Smooth muscle cell of the brain vasculature (primary cell): ENCODE data around the gene IGIP.

ENCODE experiments used
- DNase-seq: peaks from one replicate; pipeline ENCODE4 v3.0.0-alpha.2; 2012; ENCODE audit warnings: low read depth, low spot score

The IGIP gene

DNA sequence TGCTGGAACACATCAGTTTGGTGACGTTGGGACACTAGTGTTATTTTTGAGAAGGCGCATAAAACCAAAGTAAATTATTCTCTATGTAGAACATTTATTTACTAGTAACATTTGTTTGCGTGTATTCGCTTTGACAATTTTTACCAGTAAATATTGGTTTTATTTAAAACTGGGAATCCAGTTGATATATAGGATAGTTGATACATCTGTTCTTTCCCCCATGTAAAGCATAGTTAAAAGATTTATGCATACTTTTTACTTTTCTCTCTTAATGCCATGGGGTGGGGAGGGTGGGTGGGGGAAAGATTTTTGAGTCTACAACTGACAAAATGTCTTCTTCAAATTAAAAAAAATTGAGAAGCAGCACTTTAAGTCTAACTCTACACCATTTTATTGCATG is at the start of gene IGIP:
IGIP (plus strand) TSS at position 301 of the 400 bp plus-strand sequence. CDS start 2,540 bp downstream, outside the sequence.
- DNase-seq = no peak

DNA sequence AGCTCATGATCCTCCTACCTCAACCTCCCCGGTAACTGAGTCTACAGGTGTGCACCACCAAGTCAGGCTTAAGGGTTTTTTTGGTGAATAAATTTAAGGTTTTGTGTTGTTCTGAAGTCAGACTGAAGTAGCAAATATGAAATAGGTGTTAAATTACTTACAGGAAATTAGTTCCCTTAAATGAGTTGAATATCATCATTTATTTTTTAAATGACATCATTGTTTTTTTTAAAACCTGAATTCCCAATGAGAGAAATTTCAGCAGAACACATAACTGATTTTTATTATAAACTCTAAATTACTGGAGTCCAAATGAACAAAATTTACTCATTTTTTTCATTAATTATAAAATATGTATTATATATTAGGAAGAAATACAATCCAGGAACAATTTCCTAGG is 49.6 kb upstream of the IGIP start:
- DNase-seq = no peak

DNA sequence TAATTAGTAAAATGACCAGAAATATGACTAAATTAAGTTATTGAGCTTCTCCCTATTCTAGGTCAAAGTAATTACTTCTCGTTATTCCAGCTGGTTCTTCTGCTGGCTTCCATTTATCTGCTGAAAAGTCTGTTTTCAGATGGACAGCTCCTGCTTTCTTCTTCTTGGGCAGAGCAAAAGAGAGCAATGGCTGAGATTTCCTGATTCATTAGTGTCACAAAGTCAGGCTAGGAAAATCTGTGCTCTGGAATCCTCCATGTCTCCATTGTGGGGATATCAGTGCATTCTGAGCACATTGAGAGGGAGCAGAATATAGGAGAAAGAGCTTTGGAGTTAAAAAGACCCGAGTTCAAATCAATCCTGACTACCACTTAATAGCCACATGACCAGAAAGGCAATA is 48.9 kb upstream of the IGIP start:
- no peak for DNase-seq

DNA sequence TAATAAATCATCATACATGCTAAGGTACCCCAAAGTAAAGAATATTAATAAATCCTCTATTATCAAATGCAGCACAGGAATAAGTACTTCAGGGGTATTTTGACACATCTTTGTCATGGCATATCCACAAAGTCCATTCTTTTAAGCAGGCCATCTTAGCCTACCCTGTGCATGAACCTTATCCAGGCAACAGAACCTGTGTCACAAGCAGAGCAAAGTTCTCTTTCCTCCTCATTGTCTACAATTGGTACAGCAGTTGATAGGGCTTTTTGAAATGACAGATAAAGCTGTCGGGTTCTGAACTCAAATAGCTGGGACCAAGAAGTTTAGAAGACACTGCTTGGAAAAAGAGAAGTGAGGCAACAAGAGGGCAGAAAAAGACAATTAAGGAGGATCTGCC is 42.6 kb upstream of the IGIP start:
- DNase-seq = no peak

DNA sequence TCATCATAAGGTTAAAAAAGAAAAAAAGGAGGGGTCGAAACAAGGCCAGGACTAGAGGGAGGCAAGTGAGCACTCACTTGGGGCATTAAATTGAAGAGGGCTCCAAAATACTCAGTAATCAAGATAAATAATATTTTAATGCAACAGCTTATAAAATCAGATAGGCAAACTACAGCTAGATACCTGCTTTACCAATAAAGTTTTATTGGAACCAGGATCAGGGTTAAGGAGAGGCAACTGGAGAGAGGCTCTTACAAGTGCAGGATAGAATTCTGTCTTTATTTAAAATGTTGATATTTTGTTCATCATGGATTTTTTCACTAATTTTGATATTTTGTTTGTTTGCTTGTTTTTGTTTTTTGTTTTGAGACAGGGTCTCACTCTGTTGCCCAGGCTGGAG is 42.1 kb upstream of the IGIP start:
- DNase-seq = no peak

DNA sequence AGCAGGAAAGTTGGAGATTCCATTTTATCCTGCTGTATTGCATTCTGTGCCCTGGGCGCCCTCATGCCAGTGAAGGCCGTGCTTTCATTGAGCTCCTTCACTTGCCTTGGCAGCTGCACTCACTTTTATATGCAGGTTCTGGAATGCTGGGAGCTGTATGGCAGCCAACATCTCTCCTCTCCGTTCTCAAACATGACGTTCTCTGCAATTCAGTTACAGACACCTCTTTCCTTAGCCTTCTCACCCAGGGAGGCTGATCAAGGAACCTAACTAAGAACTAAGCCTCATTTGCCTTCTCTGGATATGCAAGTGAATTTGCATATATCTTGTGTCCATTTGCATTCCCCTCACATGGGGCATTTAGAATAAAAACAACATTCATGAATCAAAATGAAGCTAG is 41.2 kb upstream of the IGIP start:
- no peak for DNase-seq

DNA sequence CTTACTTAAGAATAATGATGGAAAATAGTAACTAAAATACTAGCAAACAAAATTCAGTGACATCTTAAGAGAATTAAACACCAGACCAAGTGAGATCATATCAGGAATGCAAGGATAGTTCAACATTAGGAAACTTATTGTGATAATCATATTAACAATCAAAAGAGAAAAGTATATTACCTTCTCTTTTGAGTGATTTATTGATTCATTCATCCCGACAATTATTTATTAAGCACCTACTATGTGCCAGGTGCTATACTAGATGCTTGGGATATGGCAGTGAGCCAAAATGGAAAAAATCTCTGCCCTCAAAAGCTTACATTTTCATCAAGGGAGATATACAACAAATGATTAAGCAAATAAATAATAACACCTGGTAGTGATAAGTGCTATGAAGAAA is 35.5 kb upstream of the IGIP start:
- DNase-seq = no peak

DNA sequence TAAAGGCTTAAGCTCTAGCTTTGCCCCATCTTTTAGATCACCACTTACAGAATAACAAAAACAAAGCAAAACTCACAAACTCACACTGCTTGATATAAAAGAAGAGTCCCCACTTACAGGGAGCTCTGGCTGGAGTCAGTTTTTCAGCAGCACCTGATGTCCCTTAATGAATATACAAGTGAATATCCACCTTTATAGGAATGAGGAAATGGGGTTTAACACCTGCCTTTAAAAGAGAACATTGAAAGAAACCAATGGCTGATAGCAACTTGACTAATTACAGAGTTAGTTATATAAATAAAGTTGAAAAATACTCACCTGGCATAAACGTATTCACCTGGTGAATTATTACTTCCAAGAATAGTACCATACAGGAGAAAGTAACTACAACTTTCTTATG is 32.6 kb upstream of the IGIP start:
- no peak for DNase-seq

DNA sequence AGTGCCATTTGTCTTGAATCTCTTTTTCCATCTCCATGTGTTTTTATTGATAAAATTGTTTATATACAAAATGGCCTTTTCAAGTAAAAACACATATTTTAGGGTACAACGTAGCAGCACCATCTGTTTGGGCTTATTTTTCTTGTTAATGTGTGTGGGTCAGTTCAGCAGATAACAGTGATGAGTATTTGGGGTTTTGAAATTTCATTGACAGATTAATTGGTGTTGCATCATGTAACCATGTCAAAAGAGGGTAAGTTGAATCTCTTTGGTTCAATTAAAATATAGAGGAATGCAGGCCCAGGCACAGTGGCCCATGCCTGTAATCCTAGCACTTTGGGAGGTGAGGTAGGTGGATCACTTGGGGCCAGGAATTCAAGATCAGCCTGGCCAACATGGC is 31.9 kb upstream of the IGIP start:
- no peak for DNase-seq

DNA sequence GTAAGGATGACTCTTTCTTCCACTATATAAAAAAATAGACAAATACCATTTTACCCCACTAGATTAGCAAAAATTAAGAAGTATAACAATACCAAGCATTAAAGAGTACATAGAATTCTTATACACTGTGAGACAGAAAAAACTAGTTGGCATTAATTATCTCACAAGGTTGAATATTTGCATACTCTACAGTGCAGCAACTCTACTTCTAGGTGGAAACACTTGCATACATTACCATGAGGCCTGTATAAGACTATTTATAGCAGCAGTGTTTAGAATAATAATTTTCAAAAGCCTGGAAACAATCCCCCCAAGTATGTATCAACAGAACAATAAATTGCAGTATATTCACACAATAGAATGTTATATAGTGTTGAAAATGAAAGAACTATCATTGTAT is 30.8 kb upstream of the IGIP start:
- DNase-seq = no peak

DNA sequence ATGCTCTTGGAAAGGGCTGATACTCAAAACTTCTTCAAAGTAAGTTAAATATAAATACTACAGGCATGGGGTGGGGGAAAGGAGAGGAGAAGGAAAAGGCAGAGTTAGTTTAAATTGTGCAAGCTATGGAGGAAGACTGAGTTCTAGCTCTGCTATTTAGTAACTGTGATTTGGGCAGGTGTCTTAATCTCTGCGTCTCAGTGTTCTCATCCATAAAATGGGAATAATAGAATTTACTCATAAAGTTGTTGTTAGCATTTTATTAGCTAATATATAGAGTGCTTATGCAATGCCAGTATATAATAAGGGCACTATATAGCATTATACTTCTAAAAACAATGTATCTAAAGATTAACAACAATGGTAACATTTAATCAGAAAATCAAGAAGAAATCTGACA is 24.6 kb upstream of the IGIP start:
- no peak for DNase-seq

DNA sequence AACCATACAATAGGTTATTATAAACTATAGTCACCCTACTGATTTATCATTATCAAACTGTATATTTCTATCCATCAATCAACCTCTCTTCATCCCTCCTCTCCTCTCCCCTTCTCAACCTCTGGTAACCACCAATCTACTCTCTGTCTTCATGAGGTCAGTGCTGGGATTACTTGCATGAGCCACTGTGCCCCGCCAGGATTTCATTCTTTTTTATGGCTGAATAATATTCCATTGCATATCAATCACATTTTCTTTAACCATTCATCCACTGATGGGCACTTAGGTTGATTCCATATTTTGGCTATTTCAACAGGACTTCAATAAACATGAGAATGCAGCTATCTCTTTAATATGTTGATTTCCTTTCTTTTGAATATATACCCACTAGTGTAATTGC is 22.6 kb upstream of the IGIP start:
- no peak for DNase-seq

DNA sequence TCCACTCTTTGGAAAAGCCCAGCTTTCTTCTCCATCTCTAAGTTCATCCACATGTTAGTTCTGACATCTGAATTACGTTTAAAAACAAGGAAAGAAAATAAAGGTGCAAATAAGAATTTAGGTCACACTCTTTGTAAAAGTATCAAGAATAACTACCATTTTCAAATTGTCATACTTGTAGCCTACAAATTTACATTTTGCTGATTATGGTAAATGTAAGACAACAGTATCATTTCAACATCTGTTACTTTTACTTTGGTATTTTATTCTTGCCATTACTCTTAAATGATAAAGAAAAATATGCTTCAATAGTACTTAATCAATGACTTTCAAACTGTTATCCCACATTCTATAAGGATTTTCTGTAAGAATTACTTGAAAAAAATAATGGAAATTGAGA is 21.6 kb upstream of the IGIP start:
- no peak for DNase-seq

DNA sequence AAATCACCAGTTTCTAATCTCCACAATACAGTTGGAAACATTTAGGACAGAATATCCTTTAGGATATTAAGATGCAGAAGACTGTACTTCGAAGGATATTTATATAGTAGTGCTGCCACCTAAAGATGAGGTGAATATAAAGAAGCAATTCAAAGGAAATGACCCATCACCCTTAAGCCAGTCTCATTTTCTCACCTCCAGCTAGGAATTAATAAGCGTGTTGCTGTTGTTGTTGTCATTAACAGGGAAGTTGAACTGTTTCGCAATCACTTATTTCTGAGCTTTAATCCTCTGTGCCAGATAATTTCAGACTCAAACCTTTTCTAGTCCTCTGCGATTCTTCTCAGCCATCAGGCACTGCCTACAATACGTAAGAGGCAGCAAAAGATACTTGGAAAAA is 19.6 kb upstream of the IGIP start:
- no peak for DNase-seq

DNA sequence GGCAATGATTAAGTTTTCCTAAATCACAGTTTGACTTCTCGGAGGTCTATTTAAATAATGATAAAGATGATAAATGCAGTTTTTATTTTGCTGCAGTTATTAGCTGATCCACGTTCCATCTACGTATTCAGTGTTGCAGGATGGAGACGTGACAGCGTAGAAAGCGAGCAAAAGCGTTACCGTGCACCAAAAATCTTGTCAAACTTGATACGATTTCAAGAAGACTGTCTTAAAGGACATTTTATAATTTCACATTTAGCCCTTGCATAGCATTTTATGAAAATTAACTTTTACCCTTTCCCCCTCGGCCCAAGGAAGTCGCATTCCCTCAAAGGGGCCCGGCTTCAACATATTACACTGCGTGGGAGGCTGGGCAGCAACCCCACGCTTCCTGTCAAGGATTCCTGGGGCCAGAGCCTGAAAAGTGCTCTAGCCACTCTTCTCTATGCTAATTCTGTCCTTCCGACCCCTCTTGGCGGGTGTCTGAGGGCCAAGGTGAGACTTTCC is 18.9 kb upstream of the IGIP start:
- DNase-seq = no peak

DNA sequence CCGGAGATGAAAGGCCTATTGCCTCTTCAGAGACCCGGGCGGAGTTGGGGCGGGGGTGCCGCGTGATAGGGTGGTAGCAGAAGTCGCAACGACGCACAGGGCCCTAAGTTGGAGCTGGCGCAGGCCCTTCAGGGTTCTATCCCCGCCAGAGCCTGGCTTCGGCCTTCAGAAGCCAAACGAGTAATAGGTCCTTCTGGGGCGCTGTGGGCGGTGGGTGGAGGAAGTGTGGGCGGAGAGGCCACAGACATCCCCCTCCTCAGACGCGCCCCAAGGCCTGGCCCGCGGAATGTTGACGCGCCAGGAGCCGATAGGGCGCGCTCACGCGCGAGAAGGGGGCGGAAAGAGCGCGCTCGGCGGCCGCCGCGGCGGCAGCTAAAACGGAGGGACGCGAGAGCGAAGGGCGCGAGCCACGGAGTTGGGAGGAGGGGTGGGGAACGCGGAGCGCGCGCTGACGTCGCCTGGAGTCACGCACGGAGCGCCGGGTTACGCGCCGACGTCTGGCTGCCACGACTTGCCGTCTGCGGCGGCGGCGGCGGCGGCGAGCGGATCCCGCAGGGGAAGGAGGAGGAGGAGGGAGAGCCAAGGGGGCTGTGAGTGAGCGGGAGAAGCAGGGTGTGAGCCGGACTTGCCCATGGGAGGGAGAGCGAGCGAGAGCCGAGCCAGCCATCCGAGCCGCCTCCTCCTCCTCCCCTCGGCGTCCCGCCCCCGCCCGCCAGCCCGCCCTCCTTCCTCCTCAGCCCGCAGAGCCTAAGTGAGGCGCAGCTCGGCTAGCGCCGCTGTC is 18.2 kb upstream of the IGIP start:
- peak; percentile 71 for DNase-seq

DNA sequence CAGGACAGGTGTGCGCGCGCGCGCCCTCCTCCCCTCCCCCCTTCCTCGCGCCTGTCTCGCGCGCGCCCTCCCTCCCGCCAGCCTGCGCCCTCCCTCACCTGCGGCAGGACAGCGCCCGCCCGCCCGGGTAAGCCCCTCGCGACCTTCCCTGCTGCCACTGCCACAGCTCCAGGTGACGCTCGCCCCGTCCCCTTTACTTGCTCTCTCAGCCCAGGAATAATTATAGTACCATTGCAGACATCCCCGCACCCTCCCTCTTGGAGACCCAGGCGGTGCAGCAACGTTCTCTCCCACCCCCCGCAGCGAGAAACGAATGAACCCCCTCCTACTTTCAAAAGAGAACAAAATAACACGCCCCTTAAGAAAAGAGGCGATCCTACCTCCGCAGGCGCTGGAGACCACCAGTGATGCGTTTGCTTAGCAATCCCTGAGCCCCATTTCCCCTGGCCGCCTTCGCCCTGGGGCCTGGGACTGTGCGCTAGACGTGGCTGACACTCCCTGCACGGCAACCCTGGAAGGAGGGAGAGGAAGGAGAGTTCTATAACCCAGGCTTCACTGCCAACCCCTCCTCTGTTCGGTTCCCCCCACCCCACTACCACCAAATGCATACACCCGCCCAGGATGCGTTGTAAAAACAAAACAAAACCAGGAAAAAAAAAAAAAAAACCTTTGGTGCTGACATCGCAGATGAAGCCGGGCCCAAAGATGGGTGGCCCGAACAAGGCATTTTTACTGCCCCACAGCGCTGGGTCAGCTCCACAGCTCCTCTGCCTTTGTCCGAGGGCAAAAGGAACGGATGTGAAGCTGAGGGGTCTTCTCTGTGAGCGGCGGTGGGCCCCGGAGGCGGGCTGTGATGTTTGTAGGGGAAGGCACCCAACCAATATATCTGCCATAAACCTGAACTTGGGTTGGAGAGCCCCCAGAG is 17.4 kb upstream of the IGIP start:
- DNase-seq = no peak

DNA sequence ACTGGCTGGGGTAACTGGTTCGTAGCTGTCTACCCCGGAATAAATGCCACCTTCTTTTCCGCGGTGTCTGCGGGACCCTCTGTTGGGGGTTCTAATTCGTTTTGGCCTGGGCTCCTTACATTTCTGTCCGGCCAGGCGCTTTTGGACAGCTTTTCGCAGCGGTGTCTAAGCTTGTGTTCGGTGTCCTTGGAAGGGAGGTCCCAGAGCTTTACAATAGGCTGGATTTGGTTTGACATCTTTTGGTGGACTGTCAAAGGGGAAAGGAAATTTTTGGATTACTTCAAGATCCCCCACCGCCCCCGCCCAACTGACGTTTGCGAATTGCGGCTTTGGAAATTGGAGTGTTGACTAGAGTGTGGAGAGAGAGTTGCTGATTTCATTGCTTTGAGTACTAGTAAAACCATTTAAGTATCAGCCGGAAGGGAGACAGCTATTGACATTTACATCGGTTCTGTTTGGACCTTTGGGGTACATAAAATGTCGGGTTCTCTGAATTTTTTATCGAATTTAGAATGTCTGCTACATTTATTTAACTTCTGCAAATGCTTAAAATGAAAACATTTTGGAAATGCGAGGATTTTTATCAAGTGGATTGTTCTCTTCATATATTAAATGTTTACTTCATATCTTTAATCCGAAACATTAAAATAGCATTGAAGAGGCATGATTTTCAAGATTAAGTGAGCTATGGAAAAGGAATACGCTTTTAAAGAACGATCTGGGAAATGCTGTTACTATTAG is 16.5 kb upstream of the IGIP start:
- DNase-seq = no peak

DNA sequence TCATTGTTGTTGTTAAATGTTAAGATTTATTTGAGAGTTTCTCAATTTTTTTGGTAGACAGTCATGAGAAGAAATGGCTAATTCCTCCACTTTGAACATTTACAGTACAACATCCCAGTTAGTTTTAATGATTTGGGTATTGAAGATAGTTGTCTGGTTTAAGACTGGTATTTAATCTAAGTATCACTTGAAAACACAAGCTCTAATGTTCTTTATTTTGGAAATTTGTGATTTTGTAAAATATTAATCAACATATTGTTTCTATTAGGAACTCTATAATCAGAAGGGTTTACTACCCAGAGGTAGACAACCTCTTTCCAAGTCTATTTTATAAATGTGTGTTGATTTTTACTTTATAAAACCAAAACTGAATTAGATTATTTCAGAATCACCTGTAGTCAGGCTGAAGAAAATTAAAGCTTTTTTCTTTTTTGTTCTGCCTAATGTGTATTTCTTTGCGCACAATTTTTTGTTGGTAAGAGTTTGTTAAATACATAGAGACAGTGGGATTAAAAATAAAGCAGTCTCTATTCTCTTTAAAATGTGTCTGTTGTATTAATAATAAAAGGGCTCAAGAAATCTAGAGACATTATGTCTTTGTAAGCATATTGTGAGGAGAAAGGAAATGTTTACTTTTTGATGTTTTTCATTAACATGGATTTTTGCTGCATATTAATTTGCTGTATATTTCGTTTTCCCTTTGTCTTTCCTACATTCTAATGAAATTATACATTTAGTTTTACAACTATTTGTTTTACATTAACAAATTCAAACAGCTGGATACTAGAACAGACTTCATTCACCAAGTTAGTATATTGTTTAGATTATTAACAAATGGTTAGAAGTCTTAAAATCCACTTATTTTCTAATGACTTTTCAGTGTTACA is 15.7 kb upstream of the IGIP start:
- DNase-seq = no peak

DNA sequence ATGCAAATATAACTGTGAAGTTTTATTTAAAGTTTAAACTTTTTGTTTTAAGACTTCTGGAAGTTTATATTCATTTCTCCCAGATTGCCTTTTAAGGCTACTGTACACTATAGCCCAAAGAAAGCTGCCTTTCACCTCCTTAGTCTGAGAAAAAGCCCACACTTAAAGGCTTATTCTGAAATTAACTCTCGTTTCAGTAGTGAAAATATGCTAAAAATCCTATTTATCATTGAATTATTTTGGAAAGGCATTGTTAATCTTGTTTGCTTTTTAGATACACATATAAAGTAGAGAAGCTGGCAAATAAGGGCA is 15.1 kb upstream of the IGIP start:
- DNase-seq = no peak
